ENCODE data around the gene GALNT10.

The GALNT10 gene

GRCh38 chr5:154234551-154234950, 44.0 kb downstream of the GALNT10 start:
- Histone ChIP-seq H3K4me3 (replicated peaks; ENCODE audit: insufficient read depth, low read length) (no peak overlapping the region), H3K27me3 (ENCODE audit: insufficient read depth, poor library complexity, severe bottlenecking) (no peaks in the 10 kb centered on the region), H3K27ac (replicated peaks) (no peak overlapping the region)
- no peak for DNase-seq (ENCODE audit: low read depth in 1 of 2, low spot score in 1 of 2)
- TF ChIP-seq SPI1 (IDR thresholded peaks at IDR 0.05; ENCODE audit: borderline replicate concordance, low read depth) (no peak), GABPA (IDR thresholded peaks at IDR 0.05; ENCODE audit: low read depth) (no peak), POLR2AphosphoS5 (IDR thresholded peaks at IDR 0.05; ENCODE audit: low read depth) (no peak)
- TF ChIP-seq, protein P1, sequence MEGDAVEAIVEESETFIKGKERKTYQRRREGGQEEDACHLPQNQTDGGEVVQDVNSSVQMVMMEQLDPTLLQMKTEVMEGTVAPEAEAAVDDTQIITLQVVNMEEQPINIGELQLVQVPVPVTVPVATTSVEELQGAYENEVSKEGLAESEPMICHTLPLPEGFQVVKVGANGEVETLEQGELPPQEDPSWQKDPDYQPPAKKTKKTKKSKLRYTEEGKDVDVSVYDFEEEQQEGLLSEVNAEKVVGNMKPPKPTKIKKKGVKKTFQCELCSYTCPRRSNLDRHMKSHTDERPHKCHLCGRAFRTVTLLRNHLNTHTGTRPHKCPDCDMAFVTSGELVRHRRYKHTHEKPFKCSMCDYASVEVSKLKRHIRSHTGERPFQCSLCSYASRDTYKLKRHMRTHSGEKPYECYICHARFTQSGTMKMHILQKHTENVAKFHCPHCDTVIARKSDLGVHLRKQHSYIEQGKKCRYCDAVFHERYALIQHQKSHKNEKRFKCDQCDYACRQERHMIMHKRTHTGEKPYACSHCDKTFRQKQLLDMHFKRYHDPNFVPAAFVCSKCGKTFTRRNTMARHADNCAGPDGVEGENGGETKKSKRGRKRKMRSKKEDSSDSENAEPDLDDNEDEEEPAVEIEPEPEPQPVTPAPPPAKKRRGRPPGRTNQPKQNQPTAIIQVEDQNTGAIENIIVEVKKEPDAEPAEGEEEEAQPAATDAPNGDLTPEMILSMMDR (IDR thresholded peaks at IDR 0.05; ENCODE audit: insufficient read depth, low read length), result no peak
- TF ChIP-seq, protein P2, sequence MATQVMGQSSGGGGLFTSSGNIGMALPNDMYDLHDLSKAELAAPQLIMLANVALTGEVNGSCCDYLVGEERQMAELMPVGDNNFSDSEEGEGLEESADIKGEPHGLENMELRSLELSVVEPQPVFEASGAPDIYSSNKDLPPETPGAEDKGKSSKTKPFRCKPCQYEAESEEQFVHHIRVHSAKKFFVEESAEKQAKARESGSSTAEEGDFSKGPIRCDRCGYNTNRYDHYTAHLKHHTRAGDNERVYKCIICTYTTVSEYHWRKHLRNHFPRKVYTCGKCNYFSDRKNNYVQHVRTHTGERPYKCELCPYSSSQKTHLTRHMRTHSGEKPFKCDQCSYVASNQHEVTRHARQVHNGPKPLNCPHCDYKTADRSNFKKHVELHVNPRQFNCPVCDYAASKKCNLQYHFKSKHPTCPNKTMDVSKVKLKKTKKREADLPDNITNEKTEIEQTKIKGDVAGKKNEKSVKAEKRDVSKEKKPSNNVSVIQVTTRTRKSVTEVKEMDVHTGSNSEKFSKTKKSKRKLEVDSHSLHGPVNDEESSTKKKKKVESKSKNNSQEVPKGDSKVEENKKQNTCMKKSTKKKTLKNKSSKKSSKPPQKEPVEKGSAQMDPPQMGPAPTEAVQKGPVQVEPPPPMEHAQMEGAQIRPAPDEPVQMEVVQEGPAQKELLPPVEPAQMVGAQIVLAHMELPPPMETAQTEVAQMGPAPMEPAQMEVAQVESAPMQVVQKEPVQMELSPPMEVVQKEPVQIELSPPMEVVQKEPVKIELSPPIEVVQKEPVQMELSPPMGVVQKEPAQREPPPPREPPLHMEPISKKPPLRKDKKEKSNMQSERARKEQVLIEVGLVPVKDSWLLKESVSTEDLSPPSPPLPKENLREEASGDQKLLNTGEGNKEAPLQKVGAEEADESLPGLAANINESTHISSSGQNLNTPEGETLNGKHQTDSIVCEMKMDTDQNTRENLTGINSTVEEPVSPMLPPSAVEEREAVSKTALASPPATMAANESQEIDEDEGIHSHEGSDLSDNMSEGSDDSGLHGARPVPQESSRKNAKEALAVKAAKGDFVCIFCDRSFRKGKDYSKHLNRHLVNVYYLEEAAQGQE (IDR thresholded peaks at IDR 0.05; ENCODE audit: insufficient replicate concordance, low read depth), result no peak

DNA sequence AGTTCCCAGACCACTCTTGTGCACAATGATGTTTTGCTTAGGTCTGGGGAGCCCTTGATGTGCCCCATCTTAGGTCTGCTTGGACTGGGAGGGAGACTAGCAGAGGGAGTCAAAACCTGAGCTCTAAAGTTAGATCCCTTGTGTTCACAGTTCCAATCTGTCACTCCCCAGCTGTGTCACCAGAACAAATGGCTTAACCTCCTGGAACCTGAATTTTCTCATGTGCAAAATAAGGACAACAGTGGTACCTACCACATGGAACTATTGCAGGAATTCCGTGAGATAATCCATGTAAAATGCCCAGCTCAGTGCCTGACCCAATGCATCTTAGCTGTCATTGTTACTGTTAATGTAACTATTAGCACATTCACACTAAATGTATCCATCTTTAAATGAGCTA, 45.5 kb downstream of the GALNT10 start:
- no peak overlapping the region for H3K27ac ChIP-seq (replicated peaks)
- TF ChIP-seq, protein P2 (IDR thresholded peaks at IDR 0.05; ENCODE audit: insufficient replicate concordance, low read depth), result no peak
- TF ChIP-seq SPI1 (IDR thresholded peaks at IDR 0.05; ENCODE audit: borderline replicate concordance, low read depth) (no peak), POLR2AphosphoS5 (IDR thresholded peaks at IDR 0.05; ENCODE audit: low read depth) (no peak), GABPA (IDR thresholded peaks at IDR 0.05; ENCODE audit: low read depth) (no peak)
- TF ChIP-seq, protein P1 (IDR thresholded peaks at IDR 0.05; ENCODE audit: insufficient read depth, low read length), result no peak
- H3K27me3 ChIP-seq (ENCODE audit: insufficient read depth, poor library complexity, severe bottlenecking), result no peaks in the 10 kb centered on the region
- no peak for DNase-seq (ENCODE audit: low read depth in 1 of 2, low spot score in 1 of 2)
- no peak overlapping the region for H3K4me3 ChIP-seq (replicated peaks; ENCODE audit: insufficient read depth, low read length)

DNA sequence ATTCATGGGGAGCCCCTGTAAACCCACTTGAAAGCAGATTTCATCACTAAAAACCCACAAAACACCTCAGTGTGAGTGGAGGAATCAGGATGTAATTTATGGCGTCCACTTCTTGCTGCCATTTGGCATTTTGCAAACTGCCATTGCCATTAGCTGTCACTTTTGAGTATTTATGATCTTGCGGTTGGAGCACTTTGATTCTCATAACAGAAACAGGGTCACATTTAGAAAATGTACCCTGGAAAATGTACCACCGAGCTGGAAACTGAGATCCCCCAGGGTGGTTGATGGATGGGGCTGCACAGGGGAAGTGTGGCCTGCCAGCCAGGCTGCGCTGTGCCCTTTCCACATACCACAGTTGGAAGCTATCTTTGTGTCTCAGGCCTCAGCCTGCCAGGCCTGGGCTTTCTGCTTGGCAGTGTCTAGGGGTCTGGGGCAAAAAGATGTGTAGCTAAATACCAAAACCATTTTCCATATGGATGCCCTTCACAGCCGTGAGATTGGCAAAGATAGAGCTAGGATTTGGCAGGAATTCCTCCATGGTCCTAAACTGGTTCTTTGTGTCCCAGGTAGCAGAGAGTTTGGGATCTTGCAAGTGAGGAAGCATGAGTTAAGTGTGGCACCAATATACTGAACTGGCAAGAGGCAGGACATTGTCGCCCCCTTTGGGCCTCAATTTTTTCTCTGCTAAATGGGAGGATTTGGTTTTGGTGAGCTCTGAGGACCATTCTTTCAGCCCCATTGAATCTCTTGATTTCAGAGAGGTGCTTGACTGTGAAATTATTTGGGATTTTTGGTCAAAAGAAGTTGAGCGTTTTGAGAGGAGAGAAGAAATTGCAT, 46.2 kb downstream of the GALNT10 start:
- Histone ChIP-seq H3K27me3 (ENCODE audit: insufficient read depth, poor library complexity, severe bottlenecking) (no peaks in the 10 kb centered on the region), H3K27ac (replicated peaks) (no peak overlapping the region), H3K4me3 (replicated peaks; ENCODE audit: insufficient read depth, low read length) (no peak overlapping the region)
- TF ChIP-seq POLR2AphosphoS5 (IDR thresholded peaks at IDR 0.05; ENCODE audit: low read depth) (no peak), GABPA (IDR thresholded peaks at IDR 0.05; ENCODE audit: low read depth) (no peak)
- DNase-seq (ENCODE audit: low read depth in 1 of 2, low spot score in 1 of 2), result no peak

DNA sequence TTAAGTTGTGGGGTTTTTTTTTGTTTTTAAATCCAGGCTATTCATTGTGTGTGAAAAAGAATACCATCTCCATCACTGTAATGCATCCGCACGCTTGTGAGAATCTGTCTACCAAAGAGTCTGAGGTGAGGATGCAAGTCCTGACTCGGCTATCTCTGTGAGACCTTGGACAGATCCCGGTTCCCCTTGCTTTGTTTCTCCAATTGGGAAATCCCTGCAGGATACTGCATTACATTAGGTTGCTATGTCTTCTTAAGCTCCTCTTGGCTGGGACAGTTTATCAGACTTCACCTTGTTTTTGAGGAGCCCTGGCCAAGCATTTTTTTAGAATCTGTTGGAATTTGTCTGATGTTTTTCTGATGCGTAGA, 46.8 kb downstream of the GALNT10 start:
- Histone ChIP-seq H3K27me3 (ENCODE audit: insufficient read depth, poor library complexity, severe bottlenecking) (no peaks in the 10 kb centered on the region), H3K27ac (replicated peaks) (no peak overlapping the region), H3K4me3 (replicated peaks; ENCODE audit: insufficient read depth, low read length) (no peak overlapping the region)
- TF ChIP-seq, protein P1 (IDR thresholded peaks at IDR 0.05; ENCODE audit: insufficient read depth, low read length), result no peak
- TF ChIP-seq SPI1 (IDR thresholded peaks at IDR 0.05; ENCODE audit: borderline replicate concordance, low read depth) (no peak), GABPA (IDR thresholded peaks at IDR 0.05; ENCODE audit: low read depth) (no peak), POLR2AphosphoS5 (IDR thresholded peaks at IDR 0.05; ENCODE audit: low read depth) (no peak)
- TF ChIP-seq, protein P2 (IDR thresholded peaks at IDR 0.05; ENCODE audit: insufficient replicate concordance, low read depth), result no peak
- DNase-seq (ENCODE audit: low read depth in 1 of 2, low spot score in 1 of 2), result no peak

All from HL-60 (cell line).